HEK293T (cell line): Measurements from ENCODE around the gene DOK6.

Experiments
- ARNT ChIP-seq: fragments of 450-650 bp; IDR thresholded peaks from 2 replicates; pipeline ENCODE4 v1.6.1; 2017; ENCODE audit warnings: mild to moderate bottlenecking
- BHLHE40 ChIP-seq: fragments of 450-650 bp; IDR thresholded peaks from 2 replicates; pipeline ENCODE4 v1.6.1; 2016; ENCODE audit warnings: mild to moderate bottlenecking, moderate library complexity, borderline replicate concordance
- CTBP1 ChIP-seq: fragments of 450-650 bp; IDR thresholded peaks from 2 replicates; pipeline ENCODE4 v1.6.1; 2016; ENCODE audit warnings: borderline replicate concordance
- ELF4 ChIP-seq: fragments of 450-650 bp; IDR thresholded peaks from 2 replicates; pipeline ENCODE4 v1.6.1; 2017; ENCODE audit warnings: antibody characterized with exemption
- FOXK2 ChIP-seq: fragments of 450-650 bp; IDR thresholded peaks from 2 replicates; pipeline ENCODE4 v1.6.1; 2016; ENCODE audit warnings: mild to moderate bottlenecking
- FOXM1 ChIP-seq: fragments of 450-650 bp; IDR thresholded peaks from 2 replicates; pipeline ENCODE4 v1.6.1; 2017; ENCODE audit warnings: mild to moderate bottlenecking, borderline replicate concordance
- HDGF ChIP-seq: fragments of 450-650 bp; IDR thresholded peaks from 2 replicates; pipeline ENCODE4 v1.6.1; 2017; ENCODE audit warnings: antibody characterized with exemption, borderline replicate concordance
- L3MBTL2 ChIP-seq: fragments of 450-650 bp; conservative IDR thresholded peaks from 2 replicates; pipeline ENCODE4 v1.6.1; 2016; ENCODE audit warnings: mild to moderate bottlenecking
- LEF1 ChIP-seq: fragments of 450-650 bp; IDR thresholded peaks from 2 replicates; pipeline ENCODE4 v1.6.1; 2017; ENCODE audit warnings: mild to moderate bottlenecking, borderline replicate concordance
- NFRKB ChIP-seq: fragments of 450-650 bp; IDR thresholded peaks from 2 replicates; pipeline ENCODE4 v1.6.1; 2016; ENCODE audit warnings: mild to moderate bottlenecking, moderate library complexity
- SP1 ChIP-seq: fragments of 450-650 bp; IDR thresholded peaks from 2 replicates; pipeline ENCODE4 v1.6.1; 2017
- SUZ12 ChIP-seq: fragments of 450-650 bp; IDR thresholded peaks from 2 replicates; pipeline ENCODE4 v1.6.1; 2016; ENCODE audit warnings: mild to moderate bottlenecking
- TARDBP ChIP-seq: fragments of 450-650 bp; IDR thresholded peaks from 2 replicates; pipeline ENCODE4 v1.6.1; 2016
- ZNF384 ChIP-seq: fragments of 450-650 bp; IDR thresholded peaks from 2 replicates; pipeline ENCODE4 v1.6.1; 2016

DNA sequence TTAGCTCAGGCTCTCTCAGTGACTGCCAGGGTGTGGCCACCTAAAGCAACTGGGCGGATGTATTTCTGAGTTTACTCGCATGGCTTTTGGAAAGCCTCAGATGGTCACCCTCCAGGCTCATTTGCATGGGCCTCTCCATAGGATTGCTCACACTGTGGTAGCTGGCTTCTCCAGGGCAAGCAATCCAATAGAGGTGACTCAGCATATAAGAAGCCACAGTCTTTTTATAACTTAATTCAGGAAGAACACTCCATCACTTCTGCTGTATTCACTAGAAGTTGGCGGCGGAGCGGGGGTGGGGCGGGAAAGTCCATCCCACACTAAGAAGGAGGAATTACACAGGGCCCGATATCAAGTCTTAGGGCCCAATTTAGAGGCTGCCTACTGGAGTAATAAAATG is 3.6 kb upstream of the DOK6 start:
- TF ChIP-seq FOXM1: no peak
- no peak for TF ChIP-seq L3MBTL2
- TF ChIP-seq SP1: no peak
- TF ChIP-seq ZNF384: no peak
- no peak for TF ChIP-seq ELF4
- no peak for TF ChIP-seq BHLHE40
- no peak for TF ChIP-seq TARDBP
- TF ChIP-seq SUZ12: no peak
- TF ChIP-seq CTBP1: no peak
- TF ChIP-seq ARNT: no peak
- TF ChIP-seq LEF1: no peak
- no peak for TF ChIP-seq FOXK2
- no peak for TF ChIP-seq HDGF
- TF ChIP-seq NFRKB: no peak
